NOMO-1 (cell line): ENCODE data around the gene GAS2L3.
"Not testable (repeated sequence)": the region's sequence is repeated elsewhere in the genome, so short reads cannot be mapped to it uniquely, and the experiment has no call there.

Experiments used
- DNase-seq, 2 experiments: peaks; one replicate each; lab custom pipeline; 2025; ENCODE audit not compliant: unreplicated experiment in 2 of 2; lab: John Stamatoyannopoulos, UW

GAS2L3 gene

DNA sequence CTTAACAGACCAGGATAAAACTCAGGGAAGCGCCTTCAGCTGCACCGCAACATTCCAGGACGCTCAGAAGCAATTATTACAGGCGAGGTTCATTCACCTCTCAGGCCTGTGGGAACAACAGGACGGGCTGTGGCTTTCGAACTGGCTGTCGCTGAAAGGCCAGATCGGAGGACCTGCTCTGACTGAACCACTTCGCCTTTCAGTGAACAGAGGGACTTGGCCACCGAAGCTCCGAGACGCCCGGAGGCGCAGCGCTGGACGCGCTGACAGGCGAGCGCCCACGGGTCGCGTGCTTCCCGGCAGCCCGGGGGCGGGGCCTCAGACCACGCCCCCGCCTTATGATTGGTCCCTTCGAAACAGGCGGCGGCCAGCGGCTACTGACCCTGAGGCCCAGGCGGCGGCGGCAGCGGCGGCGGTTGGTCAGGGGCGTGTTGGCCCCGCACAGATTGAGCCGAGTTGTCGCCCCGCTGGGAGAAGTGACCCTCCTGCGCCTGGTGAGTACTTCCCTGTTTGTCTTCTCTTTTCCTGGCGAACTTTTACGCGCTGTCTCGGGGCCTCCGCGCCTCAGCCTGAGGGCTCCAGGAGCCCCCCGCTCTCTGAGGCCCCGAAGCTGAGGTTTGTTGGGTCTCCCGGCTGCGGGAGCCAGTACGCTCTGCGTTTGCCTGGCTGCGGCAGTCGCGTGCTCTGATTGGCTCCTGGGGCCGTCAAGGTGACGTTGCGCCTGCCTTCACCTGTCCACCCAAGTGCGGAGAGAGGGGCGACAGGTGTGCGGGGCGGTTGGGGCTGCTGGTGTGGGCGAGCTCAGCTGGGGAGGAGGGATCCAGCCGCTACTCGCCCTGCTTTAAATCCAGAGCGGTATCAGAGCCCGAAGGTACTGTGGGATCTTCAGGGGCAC is at the start of gene GAS2L3:
TSS of gene GAS2L3 (plus strand) at position 393 of the 895 bp plus-strand sequence. CDS start 21,221 bp downstream, outside the sequence.
- DNase-seq = peak; percentile 83 to 91

DNA sequence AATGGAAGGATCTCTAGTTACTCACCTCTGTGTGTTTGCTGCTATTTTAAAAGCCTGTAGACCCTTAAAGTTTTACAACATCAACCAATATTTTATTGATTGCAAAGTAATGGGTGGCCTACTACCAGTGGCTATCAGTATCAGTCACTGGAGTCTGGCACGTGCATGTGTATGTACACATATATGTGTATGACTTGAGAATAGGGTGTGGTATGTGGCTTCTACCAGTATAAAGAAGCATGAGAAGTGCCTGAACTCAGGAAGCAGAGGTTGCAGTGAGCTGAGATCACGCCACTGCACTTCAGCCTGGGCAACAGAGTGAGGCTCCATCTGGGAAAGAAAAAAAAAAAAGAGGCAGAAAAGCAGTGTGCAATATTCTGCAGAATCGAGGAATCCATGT is 45.5 kb upstream of the GAS2L3 start:
- no peak for DNase-seq

DNA sequence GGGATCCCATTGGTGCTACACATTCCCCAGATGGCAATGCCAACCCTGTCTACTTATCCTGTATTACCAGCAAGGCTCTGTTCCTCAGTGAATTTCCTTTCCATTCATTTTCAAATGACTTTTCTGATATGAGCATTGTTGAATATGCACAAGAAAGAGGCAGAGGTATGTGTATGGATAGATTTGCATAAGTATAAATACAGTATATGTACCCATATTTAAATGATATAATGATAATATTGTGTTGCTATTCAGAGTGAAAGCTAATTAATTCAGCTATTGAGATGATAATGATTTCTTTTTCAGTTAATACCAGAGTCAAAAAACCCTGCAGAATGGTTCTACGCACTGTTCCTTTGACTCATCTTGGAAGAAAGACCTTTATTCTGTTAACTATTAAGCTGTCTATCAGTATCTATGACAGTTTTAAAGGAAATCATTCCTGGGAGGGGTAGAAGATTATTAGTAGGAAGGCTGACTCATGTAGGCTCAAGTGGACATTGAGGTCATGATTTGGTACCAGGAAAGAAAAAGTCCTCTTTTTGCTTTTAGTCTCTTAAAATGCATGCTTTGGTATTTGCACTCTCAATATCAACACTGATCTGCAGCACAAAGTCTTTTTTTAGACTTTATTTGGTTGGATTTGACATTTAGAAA is 44.9 kb upstream of the GAS2L3 start:
- DNase-seq = no peak

DNA sequence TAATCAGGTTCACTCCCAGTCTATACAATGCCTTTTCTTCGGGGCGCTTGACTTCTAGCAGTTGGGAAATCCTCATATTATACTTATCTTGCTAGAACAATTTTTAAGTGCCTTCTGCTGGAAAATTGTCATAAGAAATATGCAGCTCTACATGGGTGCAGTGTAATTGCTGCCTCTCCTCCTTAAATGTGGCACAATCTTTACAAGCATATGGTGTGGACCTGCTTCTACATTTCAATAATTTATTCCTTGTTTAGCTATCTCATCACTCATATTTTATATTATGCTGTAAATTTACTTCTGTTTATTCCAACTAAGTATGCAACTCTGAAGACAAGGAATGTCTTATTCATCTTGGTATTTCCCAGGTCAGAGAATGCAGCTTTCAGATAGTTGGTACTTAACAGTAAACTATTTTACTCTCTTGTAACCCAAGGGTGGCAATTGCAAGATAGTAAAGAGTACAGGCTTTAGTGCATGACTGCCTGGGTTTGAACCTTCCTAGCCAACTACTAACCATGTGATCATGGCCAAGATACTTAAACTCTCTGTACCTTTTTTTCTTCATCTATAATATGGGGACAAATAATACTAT is 43.6 kb upstream of the GAS2L3 start:
- no peak for DNase-seq

DNA sequence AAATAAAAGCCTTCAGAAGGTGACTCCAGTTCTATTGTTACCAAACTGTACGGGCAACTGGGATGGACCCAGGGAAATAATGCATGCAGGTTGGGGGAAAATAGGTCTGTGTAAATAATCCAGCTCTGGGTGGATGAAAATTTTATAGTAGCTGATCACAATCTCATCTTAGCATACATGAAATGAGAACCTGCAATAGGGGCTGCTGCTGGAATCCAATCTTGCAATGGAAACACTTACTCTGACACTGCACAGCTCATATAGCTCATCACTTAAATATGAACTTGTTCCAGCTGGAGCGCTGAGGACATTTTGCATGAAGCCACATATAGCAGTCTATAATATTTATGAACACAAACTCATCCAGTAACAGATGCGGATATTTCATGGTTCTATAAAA is 40.1 kb upstream of the GAS2L3 start:
- no peak for DNase-seq

DNA sequence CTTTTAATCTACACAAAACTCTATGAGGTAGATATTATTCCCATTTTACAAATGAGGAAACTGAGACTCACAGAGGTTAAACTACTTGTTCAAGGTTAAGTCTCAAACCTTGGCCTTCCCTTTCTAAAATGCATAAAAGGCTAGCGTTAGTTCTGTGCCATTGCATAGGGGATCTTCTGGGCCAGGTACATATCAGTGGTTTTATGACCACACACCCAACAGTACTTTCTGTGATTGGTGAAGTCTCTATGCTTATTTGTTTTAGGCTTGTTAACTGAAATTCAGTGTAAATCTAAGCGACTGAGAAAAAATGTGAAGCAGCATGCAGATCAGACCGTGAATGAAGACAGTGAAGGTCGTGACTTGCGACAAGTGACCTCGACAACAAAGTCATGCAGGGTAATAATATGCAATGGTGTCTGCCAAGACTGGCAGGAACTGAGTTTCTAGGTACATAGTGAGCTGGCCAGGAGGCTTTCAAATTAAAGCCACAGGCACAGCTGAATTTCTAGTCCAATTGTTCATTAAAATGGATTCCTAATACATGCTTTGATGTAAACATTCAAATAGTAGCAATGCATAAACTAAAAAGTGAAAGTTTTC is 38.8 kb upstream of the GAS2L3 start:
- no peak for DNase-seq

DNA sequence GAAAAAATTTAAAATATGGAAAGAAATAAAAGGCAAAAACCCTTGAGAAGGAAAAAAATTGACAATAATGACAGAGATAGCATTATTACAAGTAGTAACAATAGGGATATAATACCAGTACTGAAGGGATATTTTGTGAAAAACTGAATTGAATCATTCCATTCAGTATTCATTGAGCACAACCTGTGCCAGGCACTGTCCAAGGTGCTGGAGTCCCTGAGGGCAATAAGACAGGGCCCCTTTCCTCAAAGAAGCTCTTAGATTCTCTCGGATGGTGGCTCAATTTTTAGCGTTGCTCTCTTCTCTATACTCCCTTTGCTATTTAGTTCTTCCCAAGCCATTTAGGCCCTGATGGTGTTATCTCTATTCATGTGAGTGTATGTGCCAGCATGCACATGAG is 34.3 kb upstream of the GAS2L3 start:
- peak in 1 of 2 experiments; percentile 4 for DNase-seq

DNA sequence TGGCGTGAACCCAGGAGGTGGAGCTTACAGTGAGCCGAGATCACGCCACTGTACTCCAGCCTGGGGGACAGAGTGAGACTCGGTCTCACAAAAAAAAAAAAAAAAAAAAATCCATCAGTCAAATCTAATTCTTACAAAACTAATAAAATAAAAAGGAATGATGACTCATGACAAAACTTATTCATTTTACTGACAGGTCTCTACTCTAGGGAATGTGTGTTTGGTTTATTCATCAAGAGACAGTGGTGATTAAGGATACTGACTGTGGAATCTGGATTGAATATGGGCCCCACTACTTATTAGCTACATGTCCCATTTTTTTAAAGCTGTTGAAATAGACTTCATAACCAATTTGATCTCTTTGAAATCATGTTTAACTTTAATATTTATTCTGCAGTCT is 29.3 kb upstream of the GAS2L3 start:
- no peak for DNase-seq

DNA sequence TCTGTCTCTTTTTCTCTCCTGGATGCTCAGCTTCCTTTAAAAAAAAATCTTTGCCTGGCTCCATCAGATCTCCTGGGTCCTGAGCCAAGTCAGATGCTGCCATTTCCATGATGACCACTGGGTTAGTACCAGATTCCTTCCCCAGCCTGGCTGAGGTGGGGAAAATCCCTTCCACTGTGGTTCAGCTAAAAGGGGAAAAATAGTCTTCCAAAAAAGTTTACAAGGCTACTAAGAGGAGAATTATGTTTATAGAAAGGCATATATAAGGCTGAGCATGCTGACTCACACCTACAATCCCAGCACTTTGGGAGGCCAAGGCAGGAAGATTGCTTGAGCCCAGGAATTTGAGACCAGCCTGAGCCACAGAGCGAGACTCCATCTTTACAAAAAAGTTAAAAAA is 28.4 kb upstream of the GAS2L3 start:
- DNase-seq = no peak

DNA sequence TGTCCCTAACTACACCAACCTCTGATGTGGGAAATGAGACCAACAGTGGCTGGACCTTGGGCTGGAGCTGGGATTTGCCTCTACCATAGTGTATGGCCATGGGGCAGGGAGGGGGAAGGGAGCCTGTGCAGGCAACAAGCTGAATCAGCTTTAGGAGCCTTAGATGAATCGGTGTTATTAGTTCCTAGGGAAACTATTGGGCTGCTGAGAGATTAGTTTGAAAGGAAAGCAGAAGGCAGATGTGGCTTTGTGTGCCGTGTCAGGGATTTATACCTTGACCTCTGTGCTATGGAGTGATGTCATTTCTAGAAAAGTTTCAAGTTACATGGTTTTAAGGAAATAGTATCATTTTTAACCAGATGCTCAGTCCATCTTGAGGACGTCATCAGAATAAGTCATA is 19.5 kb upstream of the GAS2L3 start:
- DNase-seq = no peak

DNA sequence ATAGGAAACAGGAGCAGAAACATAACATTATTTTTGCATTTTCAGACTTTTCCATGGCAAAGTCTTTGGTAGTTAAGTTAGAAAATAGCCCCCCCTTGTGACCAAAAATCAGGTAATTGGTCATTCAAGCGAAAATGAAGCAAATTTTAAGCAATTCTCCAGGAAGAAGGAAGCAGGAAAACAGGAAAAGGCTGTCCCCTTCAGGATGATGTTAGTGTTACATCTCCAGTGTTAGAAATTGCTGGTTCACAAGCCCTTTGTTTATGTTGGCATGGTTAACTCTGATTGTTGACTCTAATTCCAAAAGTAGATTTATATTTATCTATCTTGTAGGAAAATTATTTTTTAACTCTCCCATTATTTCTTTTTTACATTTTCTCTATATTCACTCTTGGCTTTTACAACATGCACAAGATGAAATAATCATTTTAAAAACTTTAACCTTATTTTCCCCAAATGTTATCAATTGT is 18.8 kb upstream of the GAS2L3 start:
- DNase-seq = peak; percentile 41 to 71

DNA sequence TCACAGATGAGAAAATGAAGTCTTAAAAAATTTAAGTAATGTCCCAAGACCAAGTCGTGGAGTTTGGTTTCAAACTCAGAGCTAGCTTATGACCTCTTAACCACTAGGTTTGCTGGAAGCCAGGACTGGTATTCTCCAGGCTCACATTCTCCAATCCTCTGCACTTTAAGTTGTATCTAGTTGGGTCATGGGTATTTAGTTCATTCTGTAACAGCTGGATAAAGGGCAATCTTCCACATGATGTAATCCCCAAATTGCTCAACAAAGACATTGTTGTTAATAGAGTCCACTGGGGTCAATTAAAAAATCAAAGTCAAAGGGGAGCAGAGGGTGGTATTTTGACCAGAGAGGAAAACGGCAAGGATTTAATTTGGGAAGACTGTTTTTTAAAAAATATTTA is 17.8 kb upstream of the GAS2L3 start:
- DNase-seq = no peak

DNA sequence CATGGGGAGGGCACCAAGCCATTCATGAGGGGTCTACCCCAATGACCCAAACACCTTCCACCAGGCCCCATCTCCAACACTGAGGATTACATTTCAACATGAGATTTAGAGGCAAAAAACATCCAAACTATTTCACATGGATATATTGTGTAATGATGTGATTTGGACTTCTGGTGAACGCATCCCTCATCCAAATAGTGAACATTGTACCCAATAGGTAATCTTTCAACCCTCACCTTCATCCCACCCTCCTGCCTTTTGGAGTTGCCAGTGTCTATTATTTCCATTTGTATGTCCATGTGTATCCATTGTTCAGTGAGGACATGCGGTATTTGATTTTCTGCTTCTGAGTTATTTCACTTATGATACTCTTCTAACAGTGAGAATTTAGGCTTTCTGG is 16.1 kb upstream of the GAS2L3 start:
- no peak for DNase-seq

DNA sequence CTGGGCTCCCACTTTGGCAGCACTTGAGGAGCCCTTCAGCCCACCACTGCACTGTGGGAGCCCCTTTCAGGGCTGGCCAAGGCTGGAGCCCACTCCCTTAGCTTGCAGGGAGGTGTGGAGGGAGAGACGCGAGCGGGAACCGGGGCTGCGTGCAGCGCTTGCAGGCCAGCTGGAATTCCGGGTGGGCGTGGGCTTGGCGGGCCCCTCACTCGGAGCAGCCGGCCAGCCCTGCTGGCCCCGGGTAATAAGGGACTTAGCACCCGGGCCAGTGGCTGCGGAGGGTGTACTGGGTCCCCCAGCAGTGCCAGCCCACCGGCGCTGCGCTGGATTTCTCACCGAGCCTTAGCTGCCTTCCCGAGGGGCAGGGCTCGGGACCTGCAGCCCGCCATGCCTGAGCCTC is 14.2 kb upstream of the GAS2L3 start:
- DNase-seq = not testable (repeated sequence)

DNA sequence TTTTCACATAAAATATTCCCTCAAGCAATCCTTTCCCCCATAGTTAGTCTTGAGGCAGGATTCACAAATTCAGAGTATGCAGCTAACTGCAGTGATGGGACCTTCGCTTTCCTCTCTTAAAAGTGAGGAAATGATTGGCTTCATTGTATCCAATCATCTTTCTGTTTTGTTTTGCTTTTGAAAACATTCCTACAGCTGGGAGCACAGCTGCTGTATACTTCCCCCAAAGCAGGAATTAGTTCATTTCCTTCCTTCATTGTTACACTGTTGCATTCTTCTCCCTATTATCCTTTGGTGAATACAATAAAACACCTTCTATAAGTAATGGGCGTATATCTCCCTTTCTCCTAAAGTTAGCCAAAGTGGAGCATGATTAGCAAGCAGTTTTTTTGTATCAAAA is 9.4 kb upstream of the GAS2L3 start:
- no peak for DNase-seq

DNA sequence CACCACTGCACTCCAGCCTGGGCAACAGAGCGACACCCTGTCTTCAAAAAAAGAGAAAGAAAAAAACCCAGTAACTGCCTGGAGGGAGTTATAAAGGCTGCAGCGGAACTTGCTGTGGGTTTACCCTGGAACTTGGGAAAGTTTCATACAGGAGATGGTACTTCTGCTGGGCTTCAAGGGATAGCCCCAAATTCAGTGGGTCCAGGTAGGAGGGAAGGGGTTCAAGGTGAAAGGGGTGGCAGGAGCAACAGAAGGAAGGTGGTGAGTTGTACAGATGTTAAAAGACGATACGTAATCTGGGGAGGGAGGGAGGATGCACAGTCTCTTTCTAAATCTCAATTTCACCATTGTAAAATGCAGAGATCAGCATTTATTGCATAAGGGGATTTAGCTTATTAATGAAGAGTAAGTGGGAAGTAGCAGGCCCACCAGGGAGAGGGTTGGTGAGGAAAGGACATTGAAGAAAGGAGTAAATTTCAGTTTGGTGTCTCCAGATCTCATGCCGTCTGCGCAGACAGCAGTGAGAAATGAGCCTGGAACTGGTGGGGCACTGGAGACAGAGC is 8.5 kb upstream of the GAS2L3 start:
- no peak for DNase-seq

DNA sequence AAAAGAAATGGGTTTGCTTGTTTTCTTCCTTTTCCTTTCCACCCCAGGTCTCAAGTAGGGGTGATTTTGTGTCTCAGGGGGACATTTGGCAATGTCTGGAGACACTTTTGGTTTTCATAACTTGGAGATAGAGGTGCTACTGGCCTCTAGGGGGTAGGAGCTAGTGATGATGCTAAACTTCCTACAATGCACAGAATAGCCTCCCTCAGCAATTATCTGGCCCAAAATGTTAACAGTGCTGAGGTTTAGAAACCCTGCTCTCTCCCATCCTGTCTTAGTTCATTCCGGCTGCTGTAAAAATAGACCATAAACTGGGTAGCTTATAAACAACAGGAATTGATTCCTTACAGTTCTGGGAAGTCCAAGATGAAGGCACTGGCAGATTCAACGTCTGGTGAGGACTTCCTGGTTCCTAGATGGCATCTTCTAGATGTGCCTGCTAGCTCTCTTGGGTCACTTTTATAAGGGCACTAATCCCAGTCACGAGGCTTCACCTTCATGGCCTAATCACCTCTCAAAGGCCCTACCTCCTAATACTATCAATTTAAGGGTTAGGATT is 7.4 kb upstream of the GAS2L3 start:
- no peak for DNase-seq

DNA sequence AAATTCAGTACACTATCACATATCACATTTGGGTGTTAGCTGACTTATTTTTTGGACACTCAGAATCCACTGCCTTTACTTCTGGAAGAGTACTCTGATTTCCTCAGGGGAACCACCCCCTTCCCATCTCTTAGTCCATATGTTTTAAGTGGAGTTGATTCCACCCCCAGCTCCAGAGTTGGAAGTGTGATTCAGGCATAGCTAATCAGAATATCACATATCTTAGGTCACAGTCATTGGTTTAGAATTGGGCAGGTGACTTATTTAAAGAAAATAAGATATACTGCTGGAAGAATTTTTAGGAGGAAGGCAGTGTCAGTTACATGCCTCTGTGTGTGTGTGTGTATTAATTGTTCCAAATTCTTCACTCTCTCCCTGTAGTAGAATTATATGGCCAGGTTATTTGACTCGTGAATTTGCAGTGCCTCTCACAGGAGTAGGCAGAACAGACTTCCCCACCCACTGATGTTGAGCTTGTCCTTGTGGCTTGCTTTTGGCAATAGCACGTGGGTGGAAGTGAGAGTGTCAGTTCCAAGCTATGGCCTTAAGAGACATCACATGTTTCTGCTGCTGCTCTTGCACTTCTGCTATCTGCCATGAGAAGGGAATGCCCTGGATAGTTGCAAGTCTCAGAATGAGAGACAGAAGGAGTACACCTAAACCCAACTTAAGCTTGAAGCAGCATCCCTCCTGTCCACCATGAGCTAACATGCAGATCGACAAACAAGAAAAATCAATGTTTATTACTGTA is 6.4 kb upstream of the GAS2L3 start:
- DNase-seq = peak; percentile 77 to 86

DNA sequence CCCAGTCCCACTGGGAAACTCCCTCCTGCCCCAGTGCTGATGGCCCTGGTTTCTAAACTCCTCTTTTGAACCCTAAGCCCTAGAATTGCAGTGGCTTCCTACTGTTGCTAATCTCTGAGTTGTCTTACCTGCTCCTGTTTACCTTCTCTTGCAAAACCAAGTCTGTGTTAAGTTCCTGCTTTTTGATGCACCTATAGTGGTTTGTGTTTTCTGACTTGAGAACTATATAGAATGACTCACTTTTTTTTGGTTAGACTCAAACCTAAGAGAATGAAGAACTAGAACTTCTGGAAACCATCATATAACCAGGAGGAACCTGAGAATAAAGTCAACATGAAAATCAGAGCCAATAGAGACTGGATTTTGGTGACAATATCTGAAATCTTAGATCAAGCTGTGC is 5.5 kb upstream of the GAS2L3 start:
- peak in 1 of 2 experiments; percentile 12 for DNase-seq

DNA sequence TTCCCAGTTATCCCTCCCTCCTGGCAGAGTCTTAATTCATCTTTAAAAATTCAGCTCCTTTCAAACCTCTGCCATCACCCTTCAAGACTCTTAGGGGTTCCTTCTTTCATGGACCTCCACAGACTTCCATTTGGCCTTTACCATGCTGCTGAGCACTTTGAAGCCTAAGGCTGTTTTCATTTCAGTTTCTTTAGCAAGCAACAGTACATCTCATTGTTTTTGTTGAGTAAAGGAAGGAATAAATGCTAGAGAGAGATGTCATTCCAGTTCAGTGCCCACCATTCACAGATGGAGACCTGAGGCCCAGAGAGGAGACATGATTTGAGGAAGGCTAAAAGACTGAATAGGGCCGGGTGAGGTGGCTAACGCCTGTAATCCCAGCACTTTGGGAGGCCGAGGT is 1.3 kb upstream of the GAS2L3 start:
- no peak for DNase-seq
